Liver (tissue), 9 donors: ENCODE data around the gene BOLA1. TPM values are rescaled to one million over a fixed set of nuclear protein-coding genes. Genes with fewer than 3 reads are reported as not detected.

ENCODE experiments used
- DNase-seq: peaks from one replicate; pipeline ENCODE4 v3.0.0-alpha.2; 2017; ENCODE audit warnings: low spot score
- H3K27ac ChIP-seq, 2 donors: one replicate each; pipeline ENCODE4 v1.7.0; 2013; ENCODE audit warnings: inconsistent platforms in 2 of 2, low read length in 2 of 2, control low read depth in 1 of 2, low read depth in 1 of 2, mild to moderate bottlenecking in 1 of 2
- H3K27me3 ChIP-seq, 4 donors: one replicate each; pipeline versions ENCODE4 v1.6.1 to v1.7.0; 2013; ENCODE audit warnings: low read length in 3 of 4, inconsistent platforms in 1 of 4, mild to moderate bottlenecking in 1 of 4, moderate library complexity in 1 of 4; ENCODE audit not compliant: control insufficient read depth in 4 of 4, insufficient read depth in 4 of 4
- H3K36me3 ChIP-seq, 4 donors: one replicate each; pipeline versions ENCODE4 v1.6.1 to v1.7.0; 2013; ENCODE audit warnings: low read length in 3 of 4, mild to moderate bottlenecking in 3 of 4, low read depth in 1 of 4, moderate library complexity in 1 of 4; ENCODE audit not compliant: control insufficient read depth in 4 of 4, insufficient read depth in 3 of 4
- H3K4me1 ChIP-seq, 4 donors: one replicate each; pipeline versions ENCODE4 v1.6.1 to v1.7.0; 2013; ENCODE audit warnings: low read length in 3 of 4, mild to moderate bottlenecking in 3 of 4, moderate library complexity in 1 of 4; ENCODE audit not compliant: control insufficient read depth in 4 of 4, insufficient read depth in 4 of 4
- H3K4me3 ChIP-seq, 3 donors: one replicate each; pipeline versions ENCODE4 v1.6.1 to v1.7.0; 2013; ENCODE audit warnings: low read length in 3 of 3, control low read depth in 1 of 3, low read depth in 1 of 3, mild to moderate bottlenecking in 1 of 3
- H3K9ac ChIP-seq, 2 donors: one replicate each; pipeline ENCODE4 v1.7.0; 2013; ENCODE audit warnings: low read length in 2 of 2, mild to moderate bottlenecking in 2 of 2, moderate library complexity in 2 of 2, control low read depth in 1 of 2, low read depth in 1 of 2
- H3K9me3 ChIP-seq, 4 donors: one replicate each; pipeline versions ENCODE4 v1.6.1 to v1.7.0; 2013; ENCODE audit warnings: low read length in 3 of 4; ENCODE audit not compliant: control insufficient read depth in 4 of 4
- ATF3 ChIP-seq: IDR thresholded peaks from 2 replicates; pipeline ENCODE4 v1.6.1; 2016; ENCODE audit warnings: antibody characterized with exemption
- EGR1 ChIP-seq, 2 donors: IDR thresholded peaks; 2 replicates each; pipeline ENCODE4 v1.6.1; 2016 to 2018; ENCODE audit warnings: antibody characterized with exemption in 2 of 2, low read depth in 2 of 2
- FOXA1 ChIP-seq: IDR thresholded peaks from 2 replicates; pipeline ENCODE4 v1.6.1; 2016; ENCODE audit warnings: antibody characterized with exemption
- FOXA2 ChIP-seq: IDR thresholded peaks from 2 replicates; pipeline ENCODE4 v1.6.1; 2016; ENCODE audit warnings: antibody characterized with exemption
- GABPA ChIP-seq, 2 donors: IDR thresholded peaks in 1 of 2; conservative IDR thresholded peaks in 1 of 2; 2 replicates each; pipeline ENCODE4 v1.6.1; 2016; ENCODE audit warnings: antibody characterized with exemption in 2 of 2, mild to moderate bottlenecking in 1 of 2, moderate library complexity in 1 of 2
- HNF4A ChIP-seq, 2 donors: conservative IDR thresholded peaks; 2 replicates each; pipeline ENCODE4 v1.6.1; 2016; ENCODE audit warnings: antibody characterized with exemption in 2 of 2, mild to moderate bottlenecking in 2 of 2
- HNF4G ChIP-seq: IDR thresholded peaks from 2 replicates; pipeline ENCODE4 v1.6.1; 2016; ENCODE audit warnings: antibody characterized with exemption
- JUND ChIP-seq, 2 donors: IDR thresholded peaks; 2 replicates each; pipeline ENCODE4 v1.6.1; 2016; ENCODE audit warnings: antibody characterized with exemption in 2 of 2
- NR2F2 ChIP-seq: IDR thresholded peaks from 2 replicates; pipeline ENCODE4 v1.6.1; 2016; ENCODE audit warnings: antibody characterized with exemption
- RAD21 ChIP-seq, 2 donors: IDR thresholded peaks; 2 replicates each; pipeline ENCODE4 v1.6.1; 2016; ENCODE audit warnings: antibody characterized with exemption in 2 of 2, mild to moderate bottlenecking in 2 of 2
- RXRA ChIP-seq, 2 donors: IDR thresholded peaks; 2 replicates each; pipeline ENCODE4 v1.6.1; 2017 to 2018; ENCODE audit warnings: antibody characterized with exemption in 2 of 2, mild to moderate bottlenecking in 1 of 2
- SP1 ChIP-seq: IDR thresholded peaks from 2 replicates; pipeline ENCODE4 v1.6.1; 2018; ENCODE audit warnings: antibody characterized with exemption, mild to moderate bottlenecking
- TAF1 ChIP-seq: conservative IDR thresholded peaks from 2 replicates; pipeline ENCODE4 v1.6.1; 2016; ENCODE audit warnings: antibody characterized with exemption, mild to moderate bottlenecking
- YY1 ChIP-seq: IDR thresholded peaks from 2 replicates; pipeline ENCODE4 v1.6.1; 2016; ENCODE audit warnings: antibody characterized with exemption, mild to moderate bottlenecking
- WGBS: extraction: QIAGEN DNeasy Blood & Tissue Kit; methylation state at CpG from one replicate; pipeline ENCODE4 v1.1.7; 2013; 5-methylcytosine and 5-hydroxymethylcytosine counted together
- polyA plus RNA-seq, 2 donors: library from polyadenylated mRNA; stranded (reverse) in 1 of 2; unstranded in 1 of 2; fragments of 200-250 nt in 1 of 2; fragments of >200 nt in 1 of 2; fragmentation: Nextera tagmentation in 1 of 2; extraction: Ambion mirVana in 1 of 2; gene quantifications; one replicate each; pipeline versions ENCODE4 v1.2.1 to v1.2.3, GENCODE V29; 2013 to 2015
- total RNA-seq, 2 donors: library from RNA; depleted of rRNA; stranded (reverse); fragments of >200 nt; gene quantifications; one replicate each; pipeline ENCODE4 v1.2.3, GENCODE V29; 2014
- TF ChIP-seq, protein P1 (sequence below): fragments of 150-350 bp; IDR thresholded peaks from 2 replicates; pipeline ENCODE4 v1.5.1; 2017; ENCODE audit warnings: improper control_type of control experiment, low read depth, low read length; ENCODE audit not compliant: missing input control
- TF ChIP-seq, protein P2 (sequence below): IDR thresholded peaks from 2 replicates; pipeline ENCODE4 v1.6.1; 2016; ENCODE audit warnings: antibody characterized with exemption, mild to moderate bottlenecking
- TF ChIP-seq, protein P3 (sequence below): IDR thresholded peaks from 2 replicates; pipeline ENCODE4 v1.6.1; 2016; ENCODE audit warnings: antibody characterized with exemption
- TF ChIP-seq, protein P4 (sequence below): IDR thresholded peaks from 2 replicates; pipeline ENCODE4 v1.6.1; 2016; ENCODE audit warnings: antibody characterized with exemption
- donor health status: healthy.
- donor health status: healthy.
- donor health status: healthy.
- donor health status: healthy.
- donor health status: healthy.

The BOLA1 gene
- total and polyA plus RNA-seq, 4 donors: 10.2 to 22.1 (median 11.6) TPM

- Histone ChIP-seq H3K27ac (no peak overlapping the region), H3K36me3 (peaks cover 8 to 31% (median 16%) of the 10 kb centered on the region in 4 donors)
- 60% methylated on average over 3 of the region's 3 CpGs for whole genome bisulfite sequencing
These were observed 43.5 kb downstream of the BOLA1 start for GRCh38 chr1:149942885-149943284.

DNA sequence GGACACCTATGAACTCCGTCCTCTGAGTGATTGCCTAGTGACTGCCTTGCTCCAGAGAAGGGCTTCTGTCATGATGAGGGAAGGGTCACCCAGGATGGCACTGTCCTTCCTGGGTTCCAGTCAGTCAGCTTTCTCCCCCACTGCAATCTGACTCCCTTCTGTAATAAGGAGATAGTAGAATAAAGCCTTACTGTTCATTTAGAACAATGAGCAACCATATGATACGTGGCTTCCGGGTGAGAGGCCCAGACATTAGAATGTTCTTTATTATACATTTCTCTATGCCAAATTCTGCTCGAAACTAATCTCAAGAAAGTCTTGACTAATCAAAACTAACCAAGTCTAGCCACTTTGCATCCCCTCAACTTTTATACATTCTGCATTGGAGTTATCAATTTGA is 45.8 kb downstream of the BOLA1 start:
- 97% methylated on average over 4 of the region's 4 CpGs for WGBS
- Histone ChIP-seq H3K4me3 (no peak overlapping the region), H3K9ac (no peak overlapping the region), H3K36me3 (peaks cover 12 to 49% (median 33%) of the 10 kb centered on the region in 4 donors), H3K4me1 (no peaks in the 10 kb centered on the region), H3K27ac (no peak overlapping the region), H3K9me3 (no peaks in the 10 kb centered on the region), H3K27me3 (no peaks in the 10 kb centered on the region)
- no peak for DNase-seq
- no peak for TF ChIP-seq RAD21 (IDR thresholded peaks at IDR 0.05)
- TF ChIP-seq, protein P1, sequence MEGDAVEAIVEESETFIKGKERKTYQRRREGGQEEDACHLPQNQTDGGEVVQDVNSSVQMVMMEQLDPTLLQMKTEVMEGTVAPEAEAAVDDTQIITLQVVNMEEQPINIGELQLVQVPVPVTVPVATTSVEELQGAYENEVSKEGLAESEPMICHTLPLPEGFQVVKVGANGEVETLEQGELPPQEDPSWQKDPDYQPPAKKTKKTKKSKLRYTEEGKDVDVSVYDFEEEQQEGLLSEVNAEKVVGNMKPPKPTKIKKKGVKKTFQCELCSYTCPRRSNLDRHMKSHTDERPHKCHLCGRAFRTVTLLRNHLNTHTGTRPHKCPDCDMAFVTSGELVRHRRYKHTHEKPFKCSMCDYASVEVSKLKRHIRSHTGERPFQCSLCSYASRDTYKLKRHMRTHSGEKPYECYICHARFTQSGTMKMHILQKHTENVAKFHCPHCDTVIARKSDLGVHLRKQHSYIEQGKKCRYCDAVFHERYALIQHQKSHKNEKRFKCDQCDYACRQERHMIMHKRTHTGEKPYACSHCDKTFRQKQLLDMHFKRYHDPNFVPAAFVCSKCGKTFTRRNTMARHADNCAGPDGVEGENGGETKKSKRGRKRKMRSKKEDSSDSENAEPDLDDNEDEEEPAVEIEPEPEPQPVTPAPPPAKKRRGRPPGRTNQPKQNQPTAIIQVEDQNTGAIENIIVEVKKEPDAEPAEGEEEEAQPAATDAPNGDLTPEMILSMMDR: no peak
- TF ChIP-seq HNF4G: no peak
- TF ChIP-seq TAF1: no peak
- no peak for TF ChIP-seq JUND (IDR thresholded peaks at IDR 0.05)
- TF ChIP-seq, protein P2, sequence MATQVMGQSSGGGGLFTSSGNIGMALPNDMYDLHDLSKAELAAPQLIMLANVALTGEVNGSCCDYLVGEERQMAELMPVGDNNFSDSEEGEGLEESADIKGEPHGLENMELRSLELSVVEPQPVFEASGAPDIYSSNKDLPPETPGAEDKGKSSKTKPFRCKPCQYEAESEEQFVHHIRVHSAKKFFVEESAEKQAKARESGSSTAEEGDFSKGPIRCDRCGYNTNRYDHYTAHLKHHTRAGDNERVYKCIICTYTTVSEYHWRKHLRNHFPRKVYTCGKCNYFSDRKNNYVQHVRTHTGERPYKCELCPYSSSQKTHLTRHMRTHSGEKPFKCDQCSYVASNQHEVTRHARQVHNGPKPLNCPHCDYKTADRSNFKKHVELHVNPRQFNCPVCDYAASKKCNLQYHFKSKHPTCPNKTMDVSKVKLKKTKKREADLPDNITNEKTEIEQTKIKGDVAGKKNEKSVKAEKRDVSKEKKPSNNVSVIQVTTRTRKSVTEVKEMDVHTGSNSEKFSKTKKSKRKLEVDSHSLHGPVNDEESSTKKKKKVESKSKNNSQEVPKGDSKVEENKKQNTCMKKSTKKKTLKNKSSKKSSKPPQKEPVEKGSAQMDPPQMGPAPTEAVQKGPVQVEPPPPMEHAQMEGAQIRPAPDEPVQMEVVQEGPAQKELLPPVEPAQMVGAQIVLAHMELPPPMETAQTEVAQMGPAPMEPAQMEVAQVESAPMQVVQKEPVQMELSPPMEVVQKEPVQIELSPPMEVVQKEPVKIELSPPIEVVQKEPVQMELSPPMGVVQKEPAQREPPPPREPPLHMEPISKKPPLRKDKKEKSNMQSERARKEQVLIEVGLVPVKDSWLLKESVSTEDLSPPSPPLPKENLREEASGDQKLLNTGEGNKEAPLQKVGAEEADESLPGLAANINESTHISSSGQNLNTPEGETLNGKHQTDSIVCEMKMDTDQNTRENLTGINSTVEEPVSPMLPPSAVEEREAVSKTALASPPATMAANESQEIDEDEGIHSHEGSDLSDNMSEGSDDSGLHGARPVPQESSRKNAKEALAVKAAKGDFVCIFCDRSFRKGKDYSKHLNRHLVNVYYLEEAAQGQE: no peak
- no peak for TF ChIP-seq RXRA (IDR thresholded peaks at IDR 0.05)
- no peak for TF ChIP-seq EGR1 (IDR thresholded peaks at IDR 0.05; ENCODE audit: low read depth in 2 of 2)
- no peak for TF ChIP-seq NR2F2
- no peak for TF ChIP-seq YY1
- TF ChIP-seq FOXA1: no peak
- no peak for TF ChIP-seq ATF3
- no peak for TF ChIP-seq FOXA2
- TF ChIP-seq HNF4A (conservative IDR thresholded peaks at IDR 0.05): no peak
- TF ChIP-seq, protein P3, sequence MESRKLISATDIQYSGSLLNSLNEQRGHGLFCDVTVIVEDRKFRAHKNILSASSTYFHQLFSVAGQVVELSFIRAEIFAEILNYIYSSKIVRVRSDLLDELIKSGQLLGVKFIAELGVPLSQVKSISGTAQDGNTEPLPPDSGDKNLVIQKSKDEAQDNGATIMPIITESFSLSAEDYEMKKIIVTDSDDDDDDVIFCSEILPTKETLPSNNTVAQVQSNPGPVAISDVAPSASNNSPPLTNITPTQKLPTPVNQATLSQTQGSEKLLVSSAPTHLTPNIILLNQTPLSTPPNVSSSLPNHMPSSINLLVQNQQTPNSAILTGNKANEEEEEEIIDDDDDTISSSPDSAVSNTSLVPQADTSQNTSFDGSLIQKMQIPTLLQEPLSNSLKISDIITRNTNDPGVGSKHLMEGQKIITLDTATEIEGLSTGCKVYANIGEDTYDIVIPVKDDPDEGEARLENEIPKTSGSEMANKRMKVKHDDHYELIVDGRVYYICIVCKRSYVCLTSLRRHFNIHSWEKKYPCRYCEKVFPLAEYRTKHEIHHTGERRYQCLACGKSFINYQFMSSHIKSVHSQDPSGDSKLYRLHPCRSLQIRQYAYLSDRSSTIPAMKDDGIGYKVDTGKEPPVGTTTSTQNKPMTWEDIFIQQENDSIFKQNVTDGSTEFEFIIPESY: no peak
- TF ChIP-seq, protein P4, sequence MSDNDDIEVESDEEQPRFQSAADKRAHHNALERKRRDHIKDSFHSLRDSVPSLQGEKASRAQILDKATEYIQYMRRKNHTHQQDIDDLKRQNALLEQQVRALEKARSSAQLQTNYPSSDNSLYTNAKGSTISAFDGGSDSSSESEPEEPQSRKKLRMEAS: no peak

More at GRCh38 chr1:149942885-149943284, 43.5 kb downstream of the BOLA1 start:
- DNase-seq: no peak
- Histone ChIP-seq H3K4me1 (peaks cover 0 to 12% (median 4%) of the 10 kb centered on the region in 4 donors), H3K27me3 (no peaks in the 10 kb centered on the region), H3K9me3 (no peaks in the 10 kb centered on the region), H3K9ac (no peak overlapping the region), H3K4me3 (no peak overlapping the region)
- TF ChIP-seq FOXA1 (no peak), GABPA (IDR thresholded peaks at IDR 0.05 in 1 of 2, conservative IDR thresholded peaks at IDR 0.05 in 1 of 2) (no peak), SP1 (no peak)
- TF ChIP-seq, protein P4: no peak
